ENCODE data around the gene HLA-DRB1.

GRCh38 chr6:32615885-32616532, 26.4 kb upstream of the HLA-DRB1 start:
- TF ChIP-seq POLR2A (IDR thresholded peaks at IDR 0.05; ENCODE audit: low read depth, low read length) (no peak), CTCF (IDR thresholded peaks at IDR 0.05; ENCODE audit: extremely low read depth in 1 of 2, insufficient read depth in 1 of 2, low read depth in 1 of 2, low read length in 2 of 2) (no peak), EZH2 (IDR thresholded peaks at IDR 0.05; ENCODE audit: borderline replicate concordance, low read depth, low read length, severe bottlenecking) (no peak)
